Peyer's patch (tissue), 4 donors: ENCODE data around the gene KLF2. TPM values are rescaled to one million over a fixed set of nuclear protein-coding genes. Genes with fewer than 3 reads are reported as not detected.

Experiments
- DNase-seq, 3 donors: peaks; one replicate each; pipeline ENCODE4 v3.0.0-alpha.2; 2017 to 2019
- H3K27ac ChIP-seq, 4 donors: fragments of 200-600 bp; sonication (generic); one replicate each; pipeline ENCODE4 v1.5.1; 2016 to 2019
- H3K27me3 ChIP-seq, 2 donors: fragments of 200-600 bp; sonication (generic); one replicate each; pipeline ENCODE4 v1.5.1; 2019
- H3K36me3 ChIP-seq, 3 donors: fragments of 200-600 bp; sonication (generic); one replicate each; pipeline ENCODE4 v1.5.1; 2016 to 2019
- H3K4me1 ChIP-seq, 4 donors: fragments of 200-600 bp; sonication (generic); one replicate each; pipeline ENCODE4 v1.5.1; 2016 to 2019
- H3K4me3 ChIP-seq, 4 donors: fragments of 200-600 bp; sonication (generic); 1 replicate in 3 of 4; 2 replicates in 1 of 4; pipeline ENCODE4 v1.5.1; 2016 to 2019; ENCODE audit warnings: mild to moderate bottlenecking in 1 of 4
- H3K9me3 ChIP-seq, 4 donors: fragments of 200-600 bp; sonication (generic); one replicate each; pipeline ENCODE4 v1.5.1; 2016 to 2019; ENCODE audit warnings: mild to moderate bottlenecking in 1 of 4
- CTCF ChIP-seq, 6 experiments: fragments of 450-650 bp in 4 of 6; fragments of 200-600 bp in 2 of 6; sonication (generic) in 1 of 6; IDR thresholded peaks; one replicate each; pipeline ENCODE4 v1.5.1; 2017 to 2019; ENCODE audit warnings: antibody characterized with exemption in 6 of 6, mild to moderate bottlenecking in 3 of 6, moderate library complexity in 1 of 6
- POLR2A ChIP-seq, 2 donors: fragments of 450-650 bp; IDR thresholded peaks; one replicate each; pipeline ENCODE4 v1.5.1; 2017; ENCODE audit warnings: antibody characterized with exemption in 2 of 2, mild to moderate bottlenecking in 2 of 2, moderate library complexity in 2 of 2
- total RNA-seq, 4 donors: library from RNA; depleted of rRNA; stranded (reverse); fragments of >200 nt; gene quantifications; one replicate each; pipeline ENCODE4 v1.1.0, GENCODE V29; 2016

KLF2 gene
- total RNA-seq, 4 donors from 2014 or later, result 12.1 to 129 (median 37.2) TPM

- peak; percentile 82 to 96 (median 92) for DNase-seq
Observed at GRCh38 chr19:16371540-16371986, 46.9 kb downstream of the KLF2 start.

GRCh38 chr19:16372065-16372915, 47.7 kb downstream of the KLF2 start:
- no peak for TF ChIP-seq POLR2A (IDR thresholded peaks at IDR 0.05)
- no peak for TF ChIP-seq CTCF (IDR thresholded peaks at IDR 0.05)
- DNase-seq, result peak in 1 of 3 donors; percentile 47
- H3K4me3 ChIP-seq, result no peak overlapping the region
- H3K27me3 ChIP-seq, result no peaks in the 10 kb centered on the region
- H3K27ac ChIP-seq, result peak overlapping the region; percentile 55 to 76 (median 56)
- peaks cover 8 to 50% (median 44%) of the 10 kb centered on the region in 4 donors for H3K4me1 ChIP-seq
- H3K9me3 ChIP-seq, result no peaks in the 10 kb centered on the region
- peaks cover 0 to 25% (median 0%) of the 10 kb centered on the region in 3 donors for H3K36me3 ChIP-seq

More at GRCh38 chr19:16371540-16371986, 46.9 kb downstream of the KLF2 start:
- Histone ChIP-seq H3K27me3 (no peaks in the 10 kb centered on the region), H3K36me3 (peaks cover 0 to 18% (median 0%) of the 10 kb centered on the region in 3 donors), H3K4me1 (peaks cover 8 to 50% (median 43%) of the 10 kb centered on the region in 4 donors), H3K9me3 (no peaks in the 10 kb centered on the region), H3K27ac (peak overlapping the region; percentile 20 to 76 (median 56)), H3K4me3 (no peak overlapping the region)
- TF ChIP-seq POLR2A (IDR thresholded peaks at IDR 0.05) (no peak), CTCF (IDR thresholded peaks at IDR 0.05) (peak in 2 of 6 experiments; percentile 9 to 14)

GRCh38 chr19:16373079-16373478, 48.5 kb downstream of the KLF2 start:
- Histone ChIP-seq H3K27ac (peak overlapping the region; percentile 55 to 76 (median 56)), H3K36me3 (peaks cover 0 to 31% (median 0%) of the 10 kb centered on the region in 3 donors), H3K27me3 (no peaks in the 10 kb centered on the region), H3K9me3 (no peaks in the 10 kb centered on the region), H3K4me1 (peaks cover 8 to 50% (median 41%) of the 10 kb centered on the region in 4 donors), H3K4me3 (no peak overlapping the region)
- TF ChIP-seq POLR2A (IDR thresholded peaks at IDR 0.05) (no peak), CTCF (IDR thresholded peaks at IDR 0.05) (no peak)
- no peak for DNase-seq

GRCh38 chr19:16373532-16373931, 48.9 kb downstream of the KLF2 start:
- no peaks in the 10 kb centered on the region for H3K9me3 ChIP-seq
- TF ChIP-seq POLR2A (IDR thresholded peaks at IDR 0.05) (no peak), CTCF (IDR thresholded peaks at IDR 0.05) (no peak)
- DNase-seq, result no peak
- peaks cover 0 to 31% (median 0%) of the 10 kb centered on the region in 3 donors for H3K36me3 ChIP-seq
- peak overlapping the region in 3 of 4 donors; percentile 6 to 76 (median 55) for H3K27ac ChIP-seq
- H3K4me3 ChIP-seq, result no peak overlapping the region
- H3K4me1 ChIP-seq, result peaks cover 8 to 50% (median 39%) of the 10 kb centered on the region in 4 donors
- no peaks in the 10 kb centered on the region for H3K27me3 ChIP-seq

GRCh38 chr19:16373989-16374388, 49.4 kb downstream of the KLF2 start:
- Histone ChIP-seq H3K9me3 (no peaks in the 10 kb centered on the region), H3K27ac (peak overlapping the region in 2 of 4 donors; percentile 6 to 76), H3K36me3 (peaks cover 0 to 31% (median 0%) of the 10 kb centered on the region in 3 donors), H3K27me3 (no peaks in the 10 kb centered on the region), H3K4me1 (peaks cover 8 to 47% (median 37%) of the 10 kb centered on the region in 4 donors), H3K4me3 (no peak overlapping the region)
- peak in 1 of 3 donors; percentile 44 for DNase-seq
- TF ChIP-seq POLR2A (IDR thresholded peaks at IDR 0.05), result no peak
- no peak for TF ChIP-seq CTCF (IDR thresholded peaks at IDR 0.05)
